Measurements from ENCODE around the gene VWA5B2.

The VWA5B2 gene

DNA sequence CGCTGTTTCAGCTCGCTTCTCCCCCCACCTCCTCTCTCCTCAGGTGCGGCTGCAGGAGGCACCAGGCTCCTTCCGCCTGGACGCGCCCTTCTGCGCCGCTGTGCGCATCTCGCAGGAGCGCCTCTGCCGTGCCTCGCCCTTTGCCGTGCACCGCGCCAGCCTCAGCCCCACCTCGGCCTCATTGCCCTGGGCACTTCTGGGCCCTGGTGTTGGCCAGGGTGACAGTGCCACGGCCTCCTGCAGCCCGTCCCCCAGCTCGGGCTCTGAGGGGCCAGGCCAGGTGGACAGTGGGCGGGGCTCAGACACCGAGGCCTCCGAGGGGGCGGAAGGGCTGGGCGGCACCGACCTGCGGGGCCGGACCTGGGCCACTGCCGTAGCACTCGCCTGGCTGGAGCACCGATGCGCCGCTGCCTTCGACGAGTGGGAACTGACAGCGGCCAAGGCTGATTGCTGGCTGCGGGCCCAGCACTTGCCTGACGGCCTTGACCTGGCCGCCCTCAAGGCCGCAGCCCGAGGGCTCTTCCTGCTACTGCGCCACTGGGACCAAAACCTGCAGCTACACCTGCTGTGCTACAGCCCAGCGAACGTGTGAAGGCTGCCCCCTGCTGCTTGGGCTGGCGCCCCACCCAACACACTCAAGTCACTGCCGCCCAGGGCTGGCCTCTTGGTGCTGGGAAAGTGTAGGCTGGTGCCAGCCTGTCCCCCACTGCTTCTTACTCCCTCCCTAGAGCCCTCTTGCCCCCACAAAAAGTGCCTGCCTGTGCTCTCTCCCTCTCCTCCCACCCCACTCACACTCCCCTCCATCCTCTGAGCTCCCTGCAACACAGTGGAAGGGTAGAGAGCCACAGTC, 12.3 kb downstream of the VWA5B2 start:
- TF ChIP-seq GATA3 (IDR thresholded peaks at IDR 0.05; ENCODE audit: low read depth, low read length) (no peak), GATA2 (IDR thresholded peaks at IDR 0.05; ENCODE audit: low read depth, low read length) (no peak)

DNA sequence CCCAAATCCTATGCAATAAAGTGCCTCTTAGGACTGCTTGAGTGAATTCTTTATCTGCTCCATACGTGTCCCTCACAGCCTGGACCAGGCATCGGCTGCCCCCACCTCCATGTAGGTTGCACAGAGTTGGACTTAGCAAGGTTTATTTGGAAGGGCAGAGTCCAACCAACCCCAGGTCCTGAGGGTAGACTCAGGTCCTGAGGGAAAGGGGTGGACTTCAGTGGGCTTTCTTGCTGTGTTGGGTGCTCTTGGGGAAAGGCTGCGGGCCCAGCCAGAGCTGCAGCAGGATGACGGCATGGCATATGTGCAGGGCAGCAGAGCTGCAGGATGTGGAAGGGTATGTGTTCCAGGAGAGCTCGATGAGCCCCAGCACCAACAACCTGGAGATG, 12.9 kb downstream of the VWA5B2 start:
- TF ChIP-seq GATA2 (IDR thresholded peaks at IDR 0.05; ENCODE audit: low read depth, low read length) (no peak), GATA3 (IDR thresholded peaks at IDR 0.05; ENCODE audit: low read depth, low read length) (no peak)

DNA sequence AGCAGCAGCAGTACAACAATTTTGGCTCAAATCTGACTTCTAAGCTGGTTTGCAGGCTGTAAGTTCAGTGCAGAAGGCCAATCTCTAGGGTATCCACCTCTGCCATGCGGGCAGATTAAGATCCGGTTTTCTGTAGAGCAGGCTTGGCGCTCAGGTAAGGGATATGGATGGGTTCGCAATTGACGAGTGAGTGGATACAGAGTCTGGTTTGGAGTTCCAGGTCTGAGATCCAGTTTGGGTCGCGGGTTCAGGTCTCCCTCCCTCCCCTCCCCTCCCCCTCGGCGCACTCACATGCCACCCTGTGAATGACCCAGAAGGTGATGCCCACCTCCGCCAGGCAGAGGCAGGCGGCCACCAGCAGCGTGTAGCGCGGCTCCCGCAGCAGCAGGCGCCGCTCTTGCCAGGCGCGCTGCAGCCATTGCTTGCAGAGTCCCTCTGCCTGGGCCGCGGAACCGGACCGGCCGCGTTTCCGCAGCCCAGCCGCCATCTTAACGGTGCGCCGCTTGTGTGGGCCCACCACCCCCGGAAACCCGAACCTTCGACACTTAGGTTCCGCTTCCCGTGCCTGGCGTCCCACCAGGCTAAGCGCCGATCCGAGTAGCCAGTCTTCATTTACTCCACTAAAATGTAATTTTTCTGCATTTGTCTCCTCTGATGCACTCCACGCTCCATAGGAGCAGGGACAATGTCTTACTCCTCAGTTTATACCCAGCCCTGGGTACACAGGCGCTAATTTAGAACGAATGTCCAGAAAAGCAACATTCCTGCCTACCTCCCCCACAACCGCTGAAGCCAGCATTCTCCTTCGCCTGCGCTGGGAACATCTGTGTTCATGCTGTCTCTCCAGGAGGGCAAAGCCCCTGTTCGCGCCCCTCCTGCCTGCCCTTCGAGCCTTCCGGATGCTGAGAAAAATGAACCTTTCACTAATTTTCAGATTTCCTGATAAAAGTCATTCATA, 19.3 kb downstream of the VWA5B2 start, which contains the start of gene ALG3:
TSS of gene ALG3 (minus strand) at position 509 of the 958 bp plus-strand sequence. CDS start at position 487, 22 bp downstream.
- TF ChIP-seq GATA3 (IDR thresholded peaks at IDR 0.05; ENCODE audit: low read depth, low read length) (no peak), GATA2 (IDR thresholded peaks at IDR 0.05; ENCODE audit: low read depth, low read length) (0 out of 2 replicates have a peak, but pooled peaks have one; percentile 16)

DNA sequence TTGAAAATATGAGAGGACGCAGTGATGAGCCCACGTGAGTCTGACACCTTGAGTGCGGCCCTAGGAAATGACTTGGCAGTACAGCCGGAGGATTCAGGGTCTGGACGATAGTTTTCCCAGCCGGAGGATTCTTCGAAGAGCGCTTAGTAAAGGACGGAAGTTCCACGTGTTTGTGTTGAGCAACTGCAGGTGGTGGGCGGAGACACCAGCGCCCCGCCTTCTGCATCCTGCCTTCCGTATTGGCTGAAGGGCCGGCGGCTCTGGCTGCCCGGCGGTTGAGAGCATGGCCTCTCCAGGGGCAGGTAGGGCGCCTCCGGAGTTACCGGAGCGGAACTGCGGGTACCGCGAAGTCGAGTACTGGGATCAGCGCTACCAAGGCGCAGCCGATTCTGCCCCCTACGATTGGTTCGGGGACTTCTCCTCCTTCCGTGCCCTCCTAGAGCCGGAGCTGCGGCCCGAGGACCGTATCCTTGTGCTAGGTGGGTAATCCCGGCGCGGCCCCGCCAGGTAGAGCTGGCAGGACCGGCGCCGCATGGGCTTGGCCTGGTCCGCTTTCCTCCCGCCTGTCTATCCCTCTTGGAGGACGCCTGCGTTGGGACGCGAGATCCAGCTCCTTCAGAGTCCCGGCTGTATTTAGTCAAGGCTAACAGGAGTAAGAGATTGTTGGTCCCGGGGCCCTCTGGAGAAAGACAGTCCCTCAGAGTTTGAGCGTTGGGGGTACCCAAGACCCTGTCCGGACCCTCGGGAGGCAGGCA, 20.2 kb downstream of the VWA5B2 start, which contains the start of gene EEF1AKMT4:
TSS of gene EEF1AKMT4 (plus strand) at position 261 of the 755 bp plus-strand sequence. CDS start at position 284, 23 bp downstream.
- TF ChIP-seq GATA3 (IDR thresholded peaks at IDR 0.05; ENCODE audit: low read depth, low read length) (no peak), GATA2 (IDR thresholded peaks at IDR 0.05; ENCODE audit: low read depth, low read length) (no peak)

DNA sequence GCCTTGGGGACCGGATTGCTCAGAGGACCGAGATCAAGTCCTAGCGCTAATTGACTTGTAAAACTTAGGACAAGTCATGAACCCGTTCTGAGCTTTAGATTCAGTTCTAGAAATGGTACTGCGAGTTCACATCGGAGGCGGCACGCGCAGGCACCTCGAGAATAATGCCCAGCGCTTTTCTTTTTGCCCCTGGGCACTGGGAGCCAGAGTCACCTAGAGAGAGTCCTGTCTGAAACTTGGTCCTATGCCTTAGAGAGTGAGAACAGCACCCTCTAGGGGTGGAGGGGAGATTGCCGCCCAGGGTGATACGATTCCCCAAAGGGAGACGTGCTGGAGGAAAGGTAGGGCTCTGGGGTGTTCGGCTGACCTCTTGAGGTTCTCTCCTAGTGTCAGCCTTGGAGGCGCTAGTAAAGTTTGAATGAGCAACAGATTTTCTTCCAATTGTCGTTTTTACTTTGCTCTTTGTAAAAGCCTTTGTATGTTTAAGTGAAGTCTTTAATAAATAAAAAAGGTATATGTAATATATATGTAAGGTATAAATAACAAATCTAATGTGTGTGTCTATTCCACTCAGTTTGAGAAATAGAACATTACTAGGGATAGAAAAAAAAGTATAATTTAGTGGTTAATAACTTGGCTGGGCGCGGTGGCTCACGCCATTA, 20.9 kb downstream of the VWA5B2 start:
- TF ChIP-seq GATA2 (IDR thresholded peaks at IDR 0.05; ENCODE audit: low read depth, low read length): no peak
- TF ChIP-seq GATA3 (IDR thresholded peaks at IDR 0.05; ENCODE audit: low read depth, low read length): no peak

DNA sequence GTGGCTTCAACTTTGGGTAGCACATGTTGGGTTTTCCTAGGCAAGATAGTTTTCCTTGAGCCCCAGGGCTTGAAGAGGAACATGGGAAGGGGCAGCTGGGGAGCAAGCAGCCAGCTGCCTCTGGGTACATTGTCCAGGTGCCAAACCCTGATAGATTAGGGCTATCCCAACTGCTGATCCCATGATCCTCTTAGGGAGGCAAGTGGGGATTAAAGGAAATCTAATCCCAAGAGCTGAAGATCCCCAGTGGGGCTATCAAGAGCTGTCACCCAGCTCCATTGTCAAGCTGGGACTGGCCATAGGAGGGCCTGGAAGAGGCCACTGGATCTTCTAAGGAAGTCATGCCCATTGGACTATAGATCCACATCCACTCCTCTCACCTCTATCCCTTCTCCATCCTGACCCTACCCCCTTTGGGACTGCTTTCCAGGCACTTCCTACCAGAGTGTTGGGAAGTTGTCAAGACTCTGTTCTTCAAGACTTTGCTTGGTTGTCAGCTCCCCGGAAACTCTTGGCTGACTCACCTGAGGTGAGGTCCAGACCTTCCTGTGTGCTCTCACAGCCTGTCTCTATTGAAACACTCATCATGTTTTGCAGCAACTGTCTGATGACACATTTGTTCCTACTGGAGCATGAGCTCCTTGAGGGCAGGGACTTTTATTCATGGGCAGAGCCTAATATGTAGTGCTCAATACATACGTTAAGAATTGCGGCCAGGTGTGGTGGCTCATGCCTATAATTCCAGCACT, 26.1 kb downstream of the VWA5B2 start:
- no peak for TF ChIP-seq GATA2 (IDR thresholded peaks at IDR 0.05; ENCODE audit: low read depth, low read length)
- TF ChIP-seq GATA3 (IDR thresholded peaks at IDR 0.05; ENCODE audit: low read depth, low read length): no peak

DNA sequence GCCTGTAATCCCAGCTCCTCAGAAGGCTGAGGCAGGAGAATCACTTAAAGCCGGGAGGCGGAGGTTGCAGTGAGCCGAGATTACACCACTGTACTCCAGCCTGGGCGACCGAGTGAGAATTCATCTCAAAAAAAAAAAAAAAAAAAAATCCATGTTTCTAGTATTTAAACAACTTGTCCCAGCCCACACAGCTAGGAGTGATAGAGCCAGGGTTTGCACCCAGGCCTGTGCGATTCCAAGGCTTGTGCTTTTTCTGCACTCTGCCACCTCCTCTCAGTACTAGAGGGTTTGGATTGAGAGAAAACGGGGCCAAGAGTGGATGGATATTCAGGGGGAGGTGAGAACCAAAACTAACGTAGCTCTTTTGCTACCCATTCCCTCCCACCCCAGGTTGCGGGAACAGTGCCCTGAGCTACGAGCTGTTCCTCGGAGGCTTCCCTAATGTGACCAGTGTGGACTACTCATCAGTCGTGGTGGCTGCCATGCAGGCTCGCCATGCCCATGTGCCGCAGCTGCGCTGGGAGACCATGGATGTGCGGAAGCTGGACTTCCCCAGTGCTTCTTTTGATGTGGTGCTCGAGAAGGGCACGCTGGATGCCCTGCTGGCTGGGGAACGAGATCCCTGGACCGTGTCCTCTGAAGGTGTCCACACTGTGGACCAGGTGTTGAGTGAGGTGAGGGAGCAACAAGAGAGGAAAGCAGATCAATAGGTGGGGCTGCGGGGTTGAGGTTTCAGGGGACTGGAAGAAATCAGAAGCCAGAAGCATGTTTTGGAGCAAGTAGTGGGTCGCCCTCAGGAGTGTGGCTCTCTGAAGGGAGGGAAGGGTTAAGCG, 27.9 kb downstream of the VWA5B2 start:
- TF ChIP-seq GATA2 (IDR thresholded peaks at IDR 0.05; ENCODE audit: low read depth, low read length) (no peak), GATA3 (IDR thresholded peaks at IDR 0.05; ENCODE audit: low read depth, low read length) (no peak)

DNA sequence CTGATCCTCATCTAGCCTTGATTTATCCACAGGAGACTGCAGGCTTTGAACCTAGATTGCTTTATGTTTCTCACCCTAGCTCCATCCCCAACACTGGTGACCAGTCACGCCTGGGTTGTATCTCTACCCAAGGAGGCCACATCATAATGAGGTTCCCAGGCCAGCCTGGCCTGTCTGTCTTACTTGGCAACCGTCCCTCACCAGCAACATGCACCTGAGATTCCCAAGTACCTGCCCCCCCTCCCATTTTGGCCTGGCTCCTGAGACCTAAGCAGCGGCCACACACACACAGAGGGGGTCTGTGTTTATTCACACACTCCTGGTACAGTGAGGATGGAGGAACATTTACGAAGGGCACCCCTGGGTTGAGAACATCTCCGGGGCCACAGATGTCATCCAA, 29.5 kb downstream of the VWA5B2 start:
- TF ChIP-seq GATA3 (IDR thresholded peaks at IDR 0.05; ENCODE audit: low read depth, low read length) (no peak), GATA2 (IDR thresholded peaks at IDR 0.05; ENCODE audit: low read depth, low read length) (no peak)

DNA sequence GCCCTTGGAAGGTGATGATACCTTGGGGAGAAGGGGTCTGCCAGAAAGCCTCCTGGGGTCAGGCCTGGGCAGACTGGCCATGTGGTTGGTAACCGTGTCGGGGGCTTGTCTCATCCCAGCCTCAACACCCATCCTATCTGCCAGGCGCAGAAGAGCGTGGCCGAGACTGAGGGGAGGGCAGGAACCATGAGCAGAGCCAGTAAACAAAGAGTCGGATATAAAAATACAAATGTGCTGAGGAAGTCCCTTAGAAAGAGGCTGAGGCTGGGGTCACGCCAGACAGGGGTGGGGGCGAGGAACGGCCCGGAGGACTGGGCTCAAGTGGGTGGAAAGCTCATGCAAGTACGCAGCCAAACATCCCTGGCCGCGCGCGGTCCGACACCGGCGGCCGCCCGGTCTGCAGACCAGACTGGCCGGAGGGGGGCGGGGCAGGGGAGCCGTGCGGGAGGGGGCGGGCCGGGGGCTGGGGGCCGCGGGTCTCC, 30.1 kb downstream of the VWA5B2 start:
- no peak for TF ChIP-seq GATA3 (IDR thresholded peaks at IDR 0.05; ENCODE audit: low read depth, low read length)
- TF ChIP-seq GATA2 (IDR thresholded peaks at IDR 0.05; ENCODE audit: low read depth, low read length): no peak

DNA sequence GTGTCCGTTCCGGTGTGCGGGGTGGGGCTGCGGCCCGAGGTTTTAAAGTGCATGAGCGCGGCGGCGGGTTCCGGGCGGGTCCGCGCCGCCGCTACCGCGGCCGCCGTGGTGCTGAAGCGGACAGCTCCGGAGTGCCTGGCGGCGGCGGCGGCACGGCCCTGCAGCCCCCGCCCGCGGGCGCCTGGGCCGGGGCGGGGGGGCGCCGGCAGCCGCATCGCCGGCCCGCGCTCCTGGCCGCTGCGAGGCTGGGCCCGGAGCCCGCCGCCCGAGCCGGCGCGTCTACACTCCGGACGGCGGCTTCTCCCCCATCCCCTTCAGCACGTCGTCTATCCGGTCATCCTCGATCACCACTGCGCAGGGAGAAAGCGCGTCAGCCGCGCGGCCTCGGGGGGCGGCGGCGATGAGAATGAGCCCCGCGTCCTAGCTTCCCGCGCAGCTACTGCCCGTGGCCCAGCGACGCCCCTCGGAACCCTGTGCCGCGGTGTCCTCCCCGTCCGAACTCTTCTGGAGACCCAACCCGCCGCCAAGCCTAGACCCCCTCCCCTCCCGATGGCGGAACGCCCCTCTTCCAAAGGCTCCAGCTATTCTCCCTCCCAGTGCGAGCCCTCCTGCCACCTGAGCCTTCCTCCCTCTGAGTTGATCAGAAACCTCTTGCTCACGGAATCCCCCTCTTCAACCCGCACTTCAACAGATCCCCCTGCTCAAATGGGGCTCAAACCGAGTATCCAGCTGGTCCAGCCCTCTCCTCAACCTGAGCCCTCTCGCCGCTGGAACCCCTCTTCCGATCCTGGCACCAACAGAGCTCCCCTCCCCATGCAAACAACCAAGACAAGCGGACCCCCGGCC, 30.7 kb downstream of the VWA5B2 start:
- TF ChIP-seq GATA3 (IDR thresholded peaks at IDR 0.05; ENCODE audit: low read depth, low read length) (no peak), GATA2 (IDR thresholded peaks at IDR 0.05; ENCODE audit: low read depth, low read length) (no peak)
